HG02610 (cell line): Measurements from ENCODE around the gene EIF4G1.

Source experiments
- ATAC-seq: cut with Tn5 transposase; IDR thresholded peaks from one replicate; pipeline ENCODE4 v1.9.1; 2021; ENCODE audit warnings: mild to moderate bottlenecking, moderate library complexity; ENCODE audit not compliant: unreplicated experiment

Gene EIF4G1

DNA sequence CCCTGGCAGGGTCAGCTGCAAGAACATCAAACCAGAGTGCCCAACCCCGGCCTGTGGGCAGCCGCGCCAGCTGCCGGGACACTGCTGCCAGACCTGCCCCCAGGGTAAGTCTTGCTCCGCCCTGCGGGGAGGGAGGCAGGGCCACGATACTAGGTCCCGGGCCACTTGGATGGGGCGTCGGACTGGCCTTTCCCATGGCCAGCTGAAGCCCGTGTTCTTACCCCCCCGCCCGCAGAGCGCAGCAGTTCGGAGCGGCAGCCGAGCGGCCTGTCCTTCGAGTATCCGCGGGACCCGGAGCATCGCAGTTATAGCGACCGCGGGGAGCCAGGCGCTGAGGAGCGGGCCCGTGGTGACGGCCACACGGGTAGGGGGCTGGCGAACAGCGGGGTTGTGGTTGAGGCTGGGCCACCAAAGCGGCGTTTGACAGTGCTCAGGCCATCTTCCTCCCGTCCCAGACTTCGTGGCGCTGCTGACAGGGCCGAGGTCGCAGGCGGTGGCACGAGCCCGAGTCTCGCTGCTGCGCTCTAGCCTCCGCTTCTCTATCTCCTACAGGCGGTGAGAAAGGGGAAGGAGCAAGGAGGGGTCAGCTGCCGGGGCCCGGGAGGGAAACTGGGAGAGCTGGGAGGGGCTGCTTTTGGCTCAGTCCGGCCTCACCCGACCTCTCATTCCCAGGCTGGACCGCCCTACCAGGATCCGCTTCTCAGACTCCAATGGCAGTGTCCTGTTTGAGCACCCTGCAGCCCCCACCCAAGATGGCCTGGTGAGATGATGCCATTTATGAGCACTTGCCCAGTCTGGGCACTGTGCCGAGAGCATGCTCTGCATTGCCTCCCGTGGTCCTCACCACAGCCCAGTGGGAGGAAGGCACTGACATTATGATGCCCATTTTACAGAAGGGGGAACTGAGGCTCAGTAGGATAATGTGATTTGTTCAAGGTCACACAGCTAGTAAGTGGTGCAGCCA is 67.1 kb downstream of the EIF4G1 start:
- no peak for ATAC-seq

DNA sequence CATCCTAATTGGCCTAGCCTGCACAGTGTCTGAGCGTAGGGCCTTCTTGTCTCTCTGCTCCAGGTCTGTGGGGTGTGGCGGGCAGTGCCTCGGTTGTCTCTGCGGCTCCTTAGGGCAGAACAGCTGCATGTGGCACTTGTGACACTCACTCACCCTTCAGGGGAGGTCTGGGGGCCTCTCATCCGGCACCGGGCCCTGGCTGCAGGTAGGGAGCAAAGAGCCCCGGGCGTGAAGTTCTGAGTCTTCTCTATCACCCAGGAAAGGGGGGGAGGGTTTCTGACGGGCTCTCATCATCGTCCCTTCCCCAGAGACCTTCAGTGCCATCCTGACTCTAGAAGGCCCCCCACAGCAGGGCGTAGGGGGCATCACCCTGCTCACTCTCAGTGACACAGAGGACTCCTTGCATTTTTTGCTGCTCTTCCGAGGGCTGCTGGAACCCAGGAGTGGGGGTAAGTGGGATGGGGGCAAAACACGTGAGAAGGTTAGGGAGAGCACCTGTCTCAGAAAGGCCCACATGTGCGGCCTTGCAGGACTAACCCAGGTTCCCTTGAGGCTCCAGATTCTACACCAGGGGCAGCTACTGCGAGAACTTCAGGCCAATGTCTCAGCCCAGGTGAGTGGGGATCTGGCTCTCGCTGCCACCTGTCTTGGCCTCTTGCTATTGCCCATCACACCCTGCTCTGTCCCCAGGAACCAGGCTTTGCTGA is 68.1 kb downstream of the EIF4G1 start:
- no peak for ATAC-seq

DNA sequence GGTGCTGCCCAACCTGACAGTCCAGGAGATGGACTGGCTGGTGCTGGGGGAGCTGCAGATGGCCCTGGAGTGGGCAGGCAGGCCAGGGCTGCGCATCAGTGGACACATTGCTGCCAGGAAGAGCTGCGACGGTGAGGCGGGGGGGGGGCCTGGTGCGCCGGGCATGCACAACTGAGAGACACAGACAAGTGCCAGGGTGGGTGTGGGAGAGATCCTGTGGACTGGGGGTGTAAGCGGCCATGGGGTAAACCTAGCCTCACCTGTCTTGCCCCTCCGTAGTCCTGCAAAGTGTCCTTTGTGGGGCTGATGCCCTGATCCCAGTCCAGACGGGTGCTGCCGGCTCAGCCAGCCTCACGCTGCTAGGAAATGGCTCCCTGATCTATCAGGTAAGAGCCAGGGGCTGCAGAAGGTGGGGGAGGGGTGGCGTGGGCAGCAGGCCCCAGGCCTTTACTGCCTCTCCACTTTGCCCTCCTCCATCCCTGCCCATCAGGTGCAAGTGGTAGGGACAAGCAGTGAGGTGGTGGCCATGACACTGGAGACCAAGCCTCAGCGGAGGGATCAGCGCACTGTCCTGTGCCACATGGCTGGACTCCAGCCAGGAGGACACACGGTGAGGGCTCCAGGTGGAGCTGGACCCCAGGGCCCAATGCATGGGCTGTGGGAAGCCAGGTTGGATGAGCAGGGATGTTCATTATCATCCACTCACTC is 68.8 kb downstream of the EIF4G1 start:
- no peak for ATAC-seq

DNA sequence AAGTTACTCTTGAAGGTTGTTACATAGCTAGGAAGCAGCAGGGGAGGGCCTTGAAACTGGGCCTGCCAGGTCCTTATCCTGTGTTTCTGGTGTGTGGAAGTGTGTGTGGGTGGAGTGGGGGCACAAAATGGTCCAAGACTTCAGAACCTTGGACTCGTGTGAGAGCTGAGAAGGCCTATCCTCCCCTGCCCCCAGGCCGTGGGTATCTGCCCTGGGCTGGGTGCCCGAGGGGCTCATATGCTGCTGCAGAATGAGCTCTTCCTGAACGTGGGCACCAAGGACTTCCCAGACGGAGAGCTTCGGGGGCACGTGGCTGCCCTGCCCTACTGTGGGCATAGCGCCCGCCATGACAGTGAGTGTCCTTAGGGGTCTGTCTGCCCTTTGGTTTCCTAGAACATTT is 69.9 kb downstream of the EIF4G1 start:
- ATAC-seq: no peak
